B cell (primary cell): ENCODE measurements around the gene RTP4. TPM values are rescaled to one million over a fixed set of nuclear protein-coding genes. Genes with fewer than 3 reads are reported as not detected.

Source experiments
- ATAC-seq: fragments of 200-7000 bp; cut with Tn5 transposase; one replicate; pipeline ENCODE4 v1.10.0; 2021; ENCODE audit warnings: low read depth, mild to moderate bottlenecking, moderate number of reproducible peaks, moderate library complexity
- CTCF ChIA-PET: fragments of 350-600 bp; sonication (Branson Sonifier 250); formaldehyde crosslinking; loops from one replicate; lab custom pipeline; 2021; ENCODE audit warnings: antibody characterized with exemption, inconsistent platforms; lab: Charles Lee
- POLR2A ChIA-PET: fragments of 350-600 bp; sonication (Branson Sonifier 250); formaldehyde crosslinking; loops from one replicate; lab custom pipeline; 2021; ENCODE audit warnings: antibody characterized with exemption; lab: Charles Lee
- DNase-seq: peaks from one replicate; pipeline ENCODE4 v3.0.0; 2013
- H2AFZ ChIP-seq: 2 replicates; pipeline ENCODE4 v1.6.1; 2012; ENCODE audit warnings: mild to moderate bottlenecking, low read depth, low read length; ENCODE audit not compliant: insufficient read depth, poor library complexity, severe bottlenecking
- H3K27ac ChIP-seq, 2 donors: 1 replicate in 1 of 2; 2 replicates in 1 of 2; pipeline ENCODE4 v1.5.1; 2012 to 2013; ENCODE audit warnings: low read length in 2 of 2, mild to moderate bottlenecking in 2 of 2, moderate library complexity in 1 of 2
- H3K27me3 ChIP-seq, 4 experiments: fragments of 200-600 bp in 1 of 4; sonication (generic) in 1 of 4; replicated peaks in 1 of 4; 1 replicate in 2 of 4; 2 replicates in 2 of 4; pipeline versions ENCODE4 v1.6.1 to v1.7.0; 2013 to 2016; ENCODE audit warnings: low read length in 3 of 4, mild to moderate bottlenecking in 2 of 4, mixed read lengths in 1 of 4, moderate library complexity in 1 of 4; ENCODE audit not compliant: insufficient read depth in 4 of 4, control insufficient read depth in 3 of 4; ENCODE audit errors: control extremely low read depth in 1 of 4
- H3K36me3 ChIP-seq, 2 experiments: replicated peaks in 1 of 2; 1 replicate in 1 of 2; 2 replicates in 1 of 2; pipeline versions ENCODE4 v1.6.1 to v1.7.1; 2013; ENCODE audit warnings: low read length in 1 of 2; ENCODE audit not compliant: insufficient read depth in 2 of 2, control insufficient read depth in 1 of 2; ENCODE audit errors: control extremely low read depth in 1 of 2, extremely low read depth in 1 of 2
- H3K4me1 ChIP-seq, 2 donors: fragments of 200-600 bp in 1 of 2; sonication (generic) in 1 of 2; 1 replicate in 1 of 2; 2 replicates in 1 of 2; pipeline versions ENCODE4 v1.5.1 to v1.6.1; 2013 to 2017; ENCODE audit warnings: low read length in 2 of 2; ENCODE audit not compliant: control insufficient read depth in 2 of 2, insufficient read depth in 2 of 2
- H3K4me2 ChIP-seq: replicated peaks from 2 replicates; pipeline ENCODE3; 2012; ENCODE audit warnings: mild to moderate bottlenecking, low read depth, low read length; ENCODE audit not compliant: poor library complexity, severe bottlenecking
- H3K4me3 ChIP-seq, 5 experiments: fragments of 200-600 bp in 1 of 5; sonication (generic) in 1 of 5; 1 replicate in 3 of 5; 2 replicates in 2 of 5; pipeline versions ENCODE4 v1.5.1 to v1.7.0; 2011 to 2016; ENCODE audit warnings: low read length in 4 of 5, mild to moderate bottlenecking in 4 of 5, low read depth in 2 of 5, control low read depth in 1 of 5, moderate library complexity in 1 of 5; ENCODE audit not compliant: insufficient read depth in 1 of 5; ENCODE audit errors: control extremely low read depth in 1 of 5, extremely low read depth in 1 of 5
- H3K79me2 ChIP-seq: fragments of 200-600 bp; sonication (generic); one replicate; pipeline ENCODE4 v1.6.0; 2016; ENCODE audit warnings: low read length; ENCODE audit not compliant: control insufficient read depth, insufficient read depth
- H3K9ac ChIP-seq: fragments of 200-600 bp; sonication (generic); 2 replicates; pipeline ENCODE4 v1.6.1; 2017; ENCODE audit warnings: mild to moderate bottlenecking, low read length, moderate library complexity
- H3K9me3 ChIP-seq, 3 donors: one replicate each; pipeline versions ENCODE4 v1.6.1 to v1.7.1; 2013; ENCODE audit warnings: low read length in 2 of 3; ENCODE audit not compliant: control insufficient read depth in 2 of 3, insufficient read depth in 1 of 3; ENCODE audit errors: control extremely low read depth in 1 of 3
- H4K20me1 ChIP-seq: 2 replicates; pipeline ENCODE4 v1.6.0; 2012; ENCODE audit warnings: mild to moderate bottlenecking, low read length; ENCODE audit not compliant: insufficient read depth, control insufficient read depth, poor library complexity, severe bottlenecking
- H3K27ac Mint-ChIP-seq: one replicate; pipeline ENCODE4 v1.8.0; 2021; ENCODE audit warnings: mixed read lengths
- H3K27me3 Mint-ChIP-seq: one replicate; pipeline ENCODE4 v1.8.0; 2021; ENCODE audit warnings: mixed read lengths
- H3K4me1 Mint-ChIP-seq: one replicate; pipeline ENCODE4 v1.8.0; 2021; ENCODE audit warnings: mixed read lengths
- H3K4me3 Mint-ChIP-seq: one replicate; pipeline ENCODE4 v1.8.0; 2021; ENCODE audit warnings: mixed read lengths
- H3K9me3 Mint-ChIP-seq: one replicate; pipeline ENCODE4 v1.8.0; 2022; ENCODE audit warnings: mixed read lengths; ENCODE audit not compliant: insufficient read depth
- CTCF ChIP-seq: fragments of 200-600 bp; IDR thresholded peaks from one replicate; pipeline ENCODE4 v1.8.0; 2022; ENCODE audit warnings: antibody characterized with exemption, mild to moderate bottlenecking
- EZH2 ChIP-seq: IDR thresholded peaks from 2 replicates; pipeline ENCODE4 v1.6.1; 2012; ENCODE audit warnings: borderline replicate concordance, low read depth, mild to moderate bottlenecking, moderate library complexity, low read length; ENCODE audit not compliant: insufficient read depth, poor library complexity, severe bottlenecking
- WGBS: methylation state at CpG from one replicate; pipeline ENCODE4 v1.1.5; 2013; ENCODE audit warnings: missing lambda C conversion rate; ENCODE audit not compliant: insufficient coverage; 5-methylcytosine and 5-hydroxymethylcytosine counted together
- intact Hi-C: fragments of 100-400 bp; cut with micrococcal nuclease; formaldehyde crosslinking; loops from one replicate; pipeline ENCODE4 v1.10.0; 2022
- polyA plus RNA-seq: library from polyadenylated mRNA; depleted of rRNA; stranded (reverse); fragments of >200 nt; gene quantifications from 2 replicates; pipeline ENCODE4 v1.2.3, GENCODE V29; 2012
- total RNA-seq, 2 donors: library from RNA; stranded (reverse); fragments of 120-200 nt in 1 of 2; gene quantifications; 1 replicate in 1 of 2; 2 replicates in 1 of 2; pipeline versions ENCODE4 v1.2.3 to v1.2.4, GENCODE V29; 2013 to 2022

The RTP4 gene
- total and polyA plus RNA-seq, 2 donors (not counting 1 experiment from before 2014, with no cell fraction given): 1.0 to 6.7 TPM

- intact Hi-C loops: no loop called here
- peaks cover 0 to 25% of the 10 kb centered on the region in 2 experiments for H3K36me3 ChIP-seq
- H2AFZ ChIP-seq: no peak overlapping the region
- Mint-ChIP-seq H3K4me3 (peak overlapping the region; percentile 59), H3K9me3 (no peaks in the 10 kb centered on the region), H3K4me1 (peaks cover 21% of the 10 kb centered on the region), H3K27me3 (no peaks in the 10 kb centered on the region), H3K27ac (no peak overlapping the region)
- peaks cover 23% of the 10 kb centered on the region for H3K79me2 ChIP-seq
- TF ChIP-seq EZH2: no peak
- DNase-seq (no peak), ATAC-seq (no peak)
- H3K9ac ChIP-seq: no peak overlapping the region
- no peak overlapping the region for H3K27ac ChIP-seq
- ChIA-PET POLR2A (no interaction called here), CTCF (no interaction called here)
- H4K20me1 ChIP-seq: no peaks in the 10 kb centered on the region
- H3K4me3 ChIP-seq: no peak overlapping the region
- peak overlapping the region; percentile 73 for H3K4me2 ChIP-seq
- peaks cover 0 to 3% (median 0%) of the 10 kb centered on the region in 3 donors for H3K9me3 ChIP-seq
- no peaks in the 10 kb centered on the region for H3K27me3 ChIP-seq
- no CpG with 5 or more reads among the region's 3 CpGs for WGBS
- peaks cover 16 to 17% of the 10 kb centered on the region in 2 donors for H3K4me1 ChIP-seq
Measured at GRCh38 chr3:187370051-187370450, 1.9 kb downstream of the RTP4 start.

DNA sequence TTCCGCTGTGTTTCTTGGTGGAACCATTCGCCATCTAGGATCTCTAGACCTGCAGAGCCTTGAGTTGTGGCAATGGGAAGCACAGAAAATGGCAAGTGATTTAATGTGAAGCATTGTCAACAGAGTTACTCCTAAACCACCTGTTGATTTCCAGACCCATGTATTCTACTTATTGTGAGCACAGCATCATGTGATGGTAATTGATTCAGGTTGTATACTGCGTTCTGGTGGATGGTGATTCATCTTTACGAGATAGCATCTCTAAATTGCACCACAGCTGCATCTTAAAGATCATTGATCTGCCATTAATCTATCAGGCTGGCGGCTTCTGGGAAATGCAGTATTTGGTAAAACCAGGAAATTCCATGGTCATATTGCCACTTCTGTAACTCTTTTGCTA, 7.4 kb downstream of the RTP4 start:
- ChIA-PET POLR2A (no interaction called here), CTCF (no interaction called here)
- Mint-ChIP-seq H3K9me3 (no peaks in the 10 kb centered on the region), H3K27ac (no peak overlapping the region), H3K4me1 (no peaks in the 10 kb centered on the region), H3K4me3 (no peak overlapping the region), H3K27me3 (no peaks in the 10 kb centered on the region)
- no peak for DNase-seq
- intact Hi-C loops: no loop called here
- Histone ChIP-seq H3K9ac (no peak overlapping the region), H3K9me3 (no peaks in the 10 kb centered on the region), H3K4me2 (no peak overlapping the region), H2AFZ (no peak overlapping the region), H4K20me1 (no peaks in the 10 kb centered on the region), H3K27me3 (no peaks in the 10 kb centered on the region), H3K79me2 (peaks cover 3% of the 10 kb centered on the region), H3K27ac (no peak overlapping the region), H3K36me3 (peaks cover 3 to 24% of the 10 kb centered on the region in 2 experiments), H3K4me1 (no peaks in the 10 kb centered on the region), H3K4me3 (no peak overlapping the region)
- TF ChIP-seq CTCF (no peak), EZH2 (no peak)
- no peak for ATAC-seq
- WGBS: 67% methylated on average over 3 of the region's 5 CpGs
